ENCODE measurements around the gene PDCL2. TPM values are rescaled to one million over a fixed set of nuclear protein-coding genes. Genes with fewer than 3 reads are reported as not detected.
A peak's percentile ranks its signal among the peaks of the same experiment; 100 is the strongest.
"Not testable (repeated sequence)": the region's sequence is repeated elsewhere in the genome, so short reads cannot be mapped to it uniquely, and the experiment has no call there.

PDCL2 gene
- total RNA-seq, 1 donor from 2014 or later, result not detected

- DNase-seq (ENCODE audit: low spot score in 2 of 2) (no peak), FAIRE-seq (no peak)
These were observed 8.6 kb upstream of the PDCL2 start for GRCh38 chr4:55600640-55601039.

GRCh38 chr4:55598641-55599040 lies 6.6 kb upstream of the PDCL2 start:
- no peak for FAIRE-seq
- no peak for DNase-seq (ENCODE audit: low spot score in 2 of 2)

DNA sequence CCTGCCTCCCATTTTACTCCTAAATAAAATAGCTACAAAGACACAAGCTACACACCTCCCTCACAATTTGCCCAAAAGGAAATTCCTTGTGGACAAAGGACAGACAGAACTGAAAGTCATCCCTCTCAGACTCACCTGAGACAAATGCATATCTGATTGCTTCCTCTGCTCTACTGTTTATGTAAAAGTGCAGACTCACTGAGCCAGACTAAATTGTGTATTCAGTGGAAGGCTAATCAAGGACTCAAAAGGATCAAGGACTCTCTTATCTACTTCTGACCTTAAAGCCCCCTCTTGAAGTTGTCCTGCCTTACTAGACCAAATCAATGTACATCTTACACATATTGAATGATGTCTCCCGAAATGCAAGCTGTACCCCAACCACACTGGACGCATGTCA lies 3.9 kb downstream of the PDCL2 start:
- FAIRE-seq, result no peak

DNA sequence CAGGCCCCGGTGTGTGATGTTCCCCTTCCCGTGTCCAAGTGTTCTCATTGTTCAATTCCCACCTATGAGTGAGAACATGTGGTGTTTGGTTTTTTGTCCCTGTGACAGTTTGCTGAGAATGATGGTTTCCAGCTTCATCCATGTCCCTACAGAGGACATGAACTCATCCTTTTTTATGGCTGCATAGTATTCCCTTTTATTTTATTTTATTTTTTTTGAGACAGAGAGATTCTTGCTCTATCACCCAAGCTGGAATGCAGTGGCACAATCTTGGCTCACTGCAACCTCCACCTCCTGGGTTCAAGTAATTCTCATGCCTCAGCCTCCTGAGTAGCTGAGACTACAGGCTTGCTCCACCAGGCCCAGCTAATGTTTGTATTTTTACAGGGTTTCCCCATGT lies 9.3 kb downstream of the PDCL2 start:
- FAIRE-seq; DNase-seq (ENCODE audit: low spot score in 2 of 2): not testable (repeated sequence)

More for the DNA sequence above, 3.9 kb downstream of the PDCL2 start:
- no peak for DNase-seq (ENCODE audit: low spot score in 2 of 2)

GRCh38 chr4:55578341-55579010 lies 13.6 kb downstream of the PDCL2 start:
- FAIRE-seq, result no peak
- DNase-seq (ENCODE audit: low spot score in 2 of 2), result no peak

- no peak for FAIRE-seq
- DNase-seq (ENCODE audit: low spot score in 2 of 2), result no peak
These were observed 16.5 kb downstream of the PDCL2 start for GRCh38 chr4:55575513-55575912.

GRCh38 chr4:55574252-55574651 lies 17.8 kb downstream of the PDCL2 start:
- no peak for FAIRE-seq
- DNase-seq (ENCODE audit: low spot score in 2 of 2), result no peak

DNA sequence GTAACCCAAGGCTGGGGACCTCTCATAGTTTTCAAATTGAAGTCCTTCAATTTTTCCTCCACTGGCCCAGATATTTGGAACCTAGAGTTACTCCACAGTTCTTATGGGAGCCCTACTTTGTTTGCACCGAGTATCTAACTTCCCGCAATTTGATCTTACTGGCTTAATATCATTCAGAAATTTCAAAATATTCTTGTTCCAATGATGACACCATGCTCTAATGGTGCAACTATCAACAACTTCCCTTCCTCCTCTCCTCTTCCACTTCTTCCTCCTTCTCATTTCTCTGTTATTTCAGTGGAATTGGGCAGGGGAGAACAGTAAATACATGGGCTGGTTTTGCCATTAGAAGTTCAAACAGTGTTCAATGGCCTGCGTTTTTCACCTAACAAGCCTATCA lies 20.2 kb downstream of the PDCL2 start:
- DNase-seq (ENCODE audit: low spot score in 2 of 2) (no peak), FAIRE-seq (no peak)

- FAIRE-seq, result no peak
- no peak for DNase-seq (ENCODE audit: low spot score in 2 of 2)
These were observed 23.0 kb downstream of the PDCL2 start for GRCh38 chr4:55568905-55569504.

GRCh38 chr4:55561889-55562288 lies 30.2 kb downstream of the PDCL2 start:
- no peak for FAIRE-seq

DNA sequence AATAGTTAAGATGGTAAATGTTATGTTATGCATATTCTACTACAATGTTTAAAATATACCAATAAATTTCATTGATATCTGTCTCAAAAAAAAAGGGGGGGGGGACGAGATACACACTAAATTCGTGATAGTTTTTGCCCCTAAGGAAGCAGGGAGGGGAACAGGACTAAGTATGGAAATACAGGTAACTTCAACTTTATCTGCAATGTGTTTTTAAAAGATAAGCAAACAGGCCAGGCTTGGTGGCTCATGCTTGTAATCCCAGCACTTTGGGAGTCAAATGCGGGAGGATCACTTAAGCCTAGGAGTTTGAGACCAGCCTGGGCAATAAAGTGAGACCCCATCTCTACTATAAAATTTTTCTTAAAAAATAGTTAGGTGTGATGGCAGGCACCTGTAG lies 31.9 kb downstream of the PDCL2 start:
- FAIRE-seq, result no peak
- no peak for DNase-seq (ENCODE audit: low spot score in 2 of 2)

More at GRCh38 chr4:55561889-55562288, 30.2 kb downstream of the PDCL2 start:
- DNase-seq (ENCODE audit: low spot score in 2 of 2), result no peak

DNA sequence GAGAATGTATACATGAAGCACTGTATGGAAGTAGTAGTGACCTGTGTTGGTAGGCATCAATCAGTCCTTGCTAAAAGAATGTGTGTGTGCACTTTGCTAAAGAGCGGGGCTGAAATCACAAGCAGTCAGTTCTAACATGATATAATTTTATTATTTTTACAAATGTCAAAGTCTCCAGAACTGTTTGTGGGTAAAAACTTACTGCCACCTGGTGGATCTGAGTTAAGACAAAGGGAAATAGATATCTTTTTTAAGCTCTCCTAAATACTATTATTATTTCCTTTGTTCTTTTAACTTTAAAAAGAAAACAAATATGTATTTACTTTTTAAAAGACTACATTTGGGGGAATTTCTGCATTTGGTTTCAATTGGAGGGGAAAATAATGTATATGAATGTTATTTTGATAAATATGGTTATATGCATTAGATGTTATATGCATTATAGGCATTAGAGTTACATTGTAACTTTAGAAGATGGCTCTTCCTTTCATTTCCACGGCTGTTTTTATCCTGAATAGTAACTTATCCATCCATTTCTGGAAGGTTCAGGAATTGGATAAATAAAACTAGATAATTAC lies 37.5 kb downstream of the PDCL2 start:
- DNase-seq (ENCODE audit: low spot score in 2 of 2), result no peak
- no peak for FAIRE-seq

- DNase-seq (ENCODE audit: low spot score in 2 of 2), result no peak
These were observed 38.4 kb downstream of the PDCL2 start for GRCh38 chr4:55553441-55554201.

DNA sequence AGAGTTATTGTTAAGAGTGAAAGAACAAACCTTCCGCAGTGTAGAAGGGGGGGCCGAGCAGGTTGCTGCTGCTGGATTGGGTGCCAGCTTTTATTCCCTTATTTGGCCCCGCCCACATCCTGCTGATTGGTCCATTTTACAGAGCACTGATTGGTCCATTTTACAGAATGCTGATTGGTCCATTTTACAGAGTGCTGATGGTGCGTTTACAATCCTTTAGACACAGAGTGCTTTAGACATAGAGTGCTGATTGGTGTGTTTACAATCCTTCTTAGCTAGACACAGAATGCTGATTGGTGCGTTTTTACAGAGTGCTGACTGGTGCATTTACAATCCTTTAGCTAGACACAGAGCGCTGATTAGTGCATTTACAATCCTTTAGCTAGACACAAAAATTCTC lies 40.1 kb downstream of the PDCL2 start:
- not testable (repeated sequence) for FAIRE-seq; DNase-seq (ENCODE audit: low spot score in 2 of 2)

More at GRCh38 chr4:55553441-55554201, 38.4 kb downstream of the PDCL2 start:
- FAIRE-seq, result no peak

GRCh38 chr4:55549888-55550287 lies 42.2 kb downstream of the PDCL2 start:
- DNase-seq (ENCODE audit: low spot score in 2 of 2), result no peak
- no peak for FAIRE-seq

GRCh38 chr4:55547918-55548317 lies 44.1 kb downstream of the PDCL2 start:
- no peak for FAIRE-seq

DNA sequence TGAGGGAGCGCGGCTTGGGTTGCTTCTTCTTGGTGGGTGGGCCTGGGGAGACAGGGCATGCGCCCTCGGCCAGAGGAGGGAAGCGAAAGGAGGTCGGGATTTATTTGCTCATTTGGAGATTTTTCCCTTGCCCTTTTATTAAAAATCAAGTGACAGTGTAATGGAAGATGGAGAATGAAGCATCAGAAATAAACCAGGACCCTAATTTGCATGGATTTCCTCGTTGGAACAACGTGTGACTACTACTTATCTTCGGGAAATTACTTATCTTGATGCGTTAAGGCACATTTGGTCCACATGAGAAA lies 44.6 kb downstream of the PDCL2 start:
- FAIRE-seq (no peak), DNase-seq (ENCODE audit: low spot score in 2 of 2) (no peak)

More at GRCh38 chr4:55547918-55548317, 44.1 kb downstream of the PDCL2 start:
- no peak for DNase-seq (ENCODE audit: low spot score in 2 of 2)

GRCh38 chr4:55546756-55547465 lies 45.1 kb downstream of the PDCL2 start, which contains the start of gene CLOCK:
Gene CLOCK, minus strand, starts transcription at chr4:55546909. Its CDS starts 64,124 bp downstream, at chr4:55482785.
- FAIRE-seq, result no peak
- peak; percentile 80 to 84 for DNase-seq (ENCODE audit: low spot score in 2 of 2)

DNA sequence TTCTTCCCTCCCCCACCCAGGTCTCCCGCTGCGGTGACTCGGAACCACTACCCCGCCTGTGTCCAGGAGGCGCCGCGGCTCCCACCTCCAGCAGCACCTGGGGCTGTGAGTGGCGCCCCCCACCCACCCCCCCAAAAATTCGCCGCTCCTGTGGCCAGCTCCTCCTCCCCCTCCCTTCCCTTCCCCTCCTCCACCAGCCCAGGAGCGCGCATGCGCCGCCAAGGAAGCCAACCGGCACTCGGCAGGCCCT lies 45.6 kb downstream of the PDCL2 start:
- FAIRE-seq (no peak), DNase-seq (ENCODE audit: low spot score in 2 of 2) (no peak)

GRCh38 chr4:55545641-55546505 lies 46.2 kb downstream of the PDCL2 start:
- FAIRE-seq, result no peak
- DNase-seq (ENCODE audit: low spot score in 2 of 2), result peak; percentile 75 to 78
